Nephron progenitor cell (in vitro differentiated cells): ENCODE data around the gene MAGI2.
A peak's percentile ranks its signal among the peaks of the same experiment; 100 is the strongest.

ENCODE experiments used
- DNase-seq: peaks from one replicate; pipeline ENCODE4 v3.0.0; 2021
- H3K27ac Mint-ChIP-seq: 2 replicates; pipeline ENCODE4 v1.8.0; 2021; ENCODE audit warnings: mild to moderate bottlenecking, moderate library complexity, mixed read lengths
- H3K27me3 Mint-ChIP-seq: 2 replicates; pipeline ENCODE4 v1.8.0; 2021; ENCODE audit warnings: mild to moderate bottlenecking, low read depth, mixed read lengths; ENCODE audit not compliant: poor library complexity
- H3K36me3 Mint-ChIP-seq: 2 replicates; pipeline ENCODE4 v1.8.0; 2021; ENCODE audit warnings: low read depth, mixed read lengths
- H3K4me1 Mint-ChIP-seq: 2 replicates; pipeline ENCODE4 v1.8.0; 2021; ENCODE audit warnings: mixed read lengths
- H3K4me3 Mint-ChIP-seq: 2 replicates; pipeline ENCODE4 v1.8.0; 2021; ENCODE audit warnings: mild to moderate bottlenecking, moderate library complexity, mixed read lengths
- H3K9me3 Mint-ChIP-seq: 2 replicates; pipeline ENCODE4 v1.8.0; 2021; ENCODE audit warnings: mild to moderate bottlenecking, moderate library complexity, mixed read lengths
- CTCF ChIP-seq: fragments of 200-600 bp; sonication (generic); IDR thresholded peaks from 2 replicates; pipeline ENCODE4 v1.5.0; 2021; ENCODE audit warnings: antibody characterized with exemption

Gene MAGI2

GRCh38 chr7:78226059-78226719, 1227.3 kb downstream of the MAGI2 start:
- H3K27ac Mint-ChIP-seq: no peak overlapping the region
- no peaks in the 10 kb centered on the region for H3K4me1 Mint-ChIP-seq
- H3K9me3 Mint-ChIP-seq: no peaks in the 10 kb centered on the region
- H3K27me3 Mint-ChIP-seq: no peaks in the 10 kb centered on the region
- peak; percentile 53 for TF ChIP-seq CTCF
- no peak overlapping the region for H3K4me3 Mint-ChIP-seq
- peak; percentile 70 for DNase-seq
- no peaks in the 10 kb centered on the region for H3K36me3 Mint-ChIP-seq

GRCh38 chr7:78225534-78225933, 1227.9 kb downstream of the MAGI2 start:
- Mint-ChIP-seq H3K27me3 (no peaks in the 10 kb centered on the region), H3K4me3 (no peak overlapping the region), H3K9me3 (no peaks in the 10 kb centered on the region), H3K4me1 (no peaks in the 10 kb centered on the region), H3K27ac (no peak overlapping the region), H3K36me3 (no peaks in the 10 kb centered on the region)
- no peak for DNase-seq
- TF ChIP-seq CTCF: no peak

- no peak for TF ChIP-seq CTCF
- no peaks in the 10 kb centered on the region for H3K27me3 Mint-ChIP-seq
- H3K36me3 Mint-ChIP-seq: no peaks in the 10 kb centered on the region
- no peak overlapping the region for H3K27ac Mint-ChIP-seq
- DNase-seq: no peak
- H3K4me1 Mint-ChIP-seq: no peaks in the 10 kb centered on the region
- no peak overlapping the region for H3K4me3 Mint-ChIP-seq
- H3K9me3 Mint-ChIP-seq: no peaks in the 10 kb centered on the region
Observed at GRCh38 chr7:78224923-78225322, 1228.5 kb downstream of the MAGI2 start.

- no peaks in the 10 kb centered on the region for H3K9me3 Mint-ChIP-seq
Observed at GRCh38 chr7:78223598-78223997, 1229.9 kb downstream of the MAGI2 start.

GRCh38 chr7:78222001-78222751, 1231.3 kb downstream of the MAGI2 start:
- Mint-ChIP-seq H3K27me3 (no peaks in the 10 kb centered on the region), H3K36me3 (no peaks in the 10 kb centered on the region), H3K9me3 (no peaks in the 10 kb centered on the region), H3K4me3 (no peak overlapping the region), H3K27ac (no peak overlapping the region), H3K4me1 (no peaks in the 10 kb centered on the region)
- DNase-seq: no peak
- no peak for TF ChIP-seq CTCF

More at GRCh38 chr7:78223598-78223997, 1229.9 kb downstream of the MAGI2 start:
- no peak for DNase-seq
- H3K4me3 Mint-ChIP-seq: no peak overlapping the region
- TF ChIP-seq CTCF: no peak
- no peaks in the 10 kb centered on the region for H3K36me3 Mint-ChIP-seq
- no peaks in the 10 kb centered on the region for H3K27me3 Mint-ChIP-seq
- H3K27ac Mint-ChIP-seq: no peak overlapping the region
- H3K4me1 Mint-ChIP-seq: no peaks in the 10 kb centered on the region
